Measurements from ENCODE around the gene PTTG1. TPM values are rescaled to one million over a fixed set of nuclear protein-coding genes. Genes with fewer than 3 reads are reported as not detected.

The PTTG1 gene
- total RNA-seq, 4 donors from 2014 or later: 2.5 to 13.9 (median 6.1) TPM

DNA sequence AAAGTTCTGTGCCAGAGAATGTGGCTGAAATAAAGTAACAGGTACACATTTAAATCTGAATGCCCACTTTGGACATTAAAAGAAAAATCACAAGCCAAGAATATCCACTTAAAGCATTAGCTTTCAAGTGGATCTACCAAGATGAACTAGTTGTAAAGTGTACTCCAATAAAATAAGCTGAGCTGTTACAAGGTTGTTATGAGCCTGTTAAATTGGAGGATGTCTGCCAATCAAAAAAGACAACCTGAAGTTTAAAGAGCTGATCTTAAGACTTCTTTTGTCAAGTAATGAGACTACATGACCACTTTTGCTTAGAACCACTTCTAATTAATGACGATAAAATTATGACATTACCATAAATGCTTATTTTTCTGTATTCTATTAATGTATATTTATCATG, 24.2 kb upstream of the PTTG1 start:
- TF ChIP-seq, protein P1, sequence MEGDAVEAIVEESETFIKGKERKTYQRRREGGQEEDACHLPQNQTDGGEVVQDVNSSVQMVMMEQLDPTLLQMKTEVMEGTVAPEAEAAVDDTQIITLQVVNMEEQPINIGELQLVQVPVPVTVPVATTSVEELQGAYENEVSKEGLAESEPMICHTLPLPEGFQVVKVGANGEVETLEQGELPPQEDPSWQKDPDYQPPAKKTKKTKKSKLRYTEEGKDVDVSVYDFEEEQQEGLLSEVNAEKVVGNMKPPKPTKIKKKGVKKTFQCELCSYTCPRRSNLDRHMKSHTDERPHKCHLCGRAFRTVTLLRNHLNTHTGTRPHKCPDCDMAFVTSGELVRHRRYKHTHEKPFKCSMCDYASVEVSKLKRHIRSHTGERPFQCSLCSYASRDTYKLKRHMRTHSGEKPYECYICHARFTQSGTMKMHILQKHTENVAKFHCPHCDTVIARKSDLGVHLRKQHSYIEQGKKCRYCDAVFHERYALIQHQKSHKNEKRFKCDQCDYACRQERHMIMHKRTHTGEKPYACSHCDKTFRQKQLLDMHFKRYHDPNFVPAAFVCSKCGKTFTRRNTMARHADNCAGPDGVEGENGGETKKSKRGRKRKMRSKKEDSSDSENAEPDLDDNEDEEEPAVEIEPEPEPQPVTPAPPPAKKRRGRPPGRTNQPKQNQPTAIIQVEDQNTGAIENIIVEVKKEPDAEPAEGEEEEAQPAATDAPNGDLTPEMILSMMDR (IDR thresholded peaks at IDR 0.05): no peak
- no peak for DNase-seq (ENCODE audit: low spot score)
- no peak for ATAC-seq (ENCODE audit: low FRiP score)

DNA sequence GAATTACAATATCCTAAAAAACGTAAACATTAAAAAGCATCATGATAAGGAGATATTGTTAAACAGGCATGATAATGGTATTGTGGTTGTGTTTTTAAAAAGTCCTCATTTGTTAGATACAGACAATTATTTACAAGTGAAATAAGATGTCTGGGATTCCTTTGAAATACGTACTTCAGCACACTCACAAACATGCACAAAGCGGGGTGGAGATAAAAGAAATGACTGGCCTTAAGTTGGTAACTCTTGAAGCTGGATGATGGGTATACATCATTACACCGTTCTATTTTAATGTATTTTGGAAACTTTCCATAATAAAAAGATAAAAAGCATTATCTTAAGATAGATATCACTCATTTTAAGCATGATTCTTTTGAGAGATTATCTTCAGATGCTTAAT, 22.8 kb upstream of the PTTG1 start:
- DNase-seq (ENCODE audit: low spot score) (no peak), ATAC-seq (ENCODE audit: low FRiP score) (no peak)
- TF ChIP-seq, protein P1 (IDR thresholded peaks at IDR 0.05): no peak

DNA sequence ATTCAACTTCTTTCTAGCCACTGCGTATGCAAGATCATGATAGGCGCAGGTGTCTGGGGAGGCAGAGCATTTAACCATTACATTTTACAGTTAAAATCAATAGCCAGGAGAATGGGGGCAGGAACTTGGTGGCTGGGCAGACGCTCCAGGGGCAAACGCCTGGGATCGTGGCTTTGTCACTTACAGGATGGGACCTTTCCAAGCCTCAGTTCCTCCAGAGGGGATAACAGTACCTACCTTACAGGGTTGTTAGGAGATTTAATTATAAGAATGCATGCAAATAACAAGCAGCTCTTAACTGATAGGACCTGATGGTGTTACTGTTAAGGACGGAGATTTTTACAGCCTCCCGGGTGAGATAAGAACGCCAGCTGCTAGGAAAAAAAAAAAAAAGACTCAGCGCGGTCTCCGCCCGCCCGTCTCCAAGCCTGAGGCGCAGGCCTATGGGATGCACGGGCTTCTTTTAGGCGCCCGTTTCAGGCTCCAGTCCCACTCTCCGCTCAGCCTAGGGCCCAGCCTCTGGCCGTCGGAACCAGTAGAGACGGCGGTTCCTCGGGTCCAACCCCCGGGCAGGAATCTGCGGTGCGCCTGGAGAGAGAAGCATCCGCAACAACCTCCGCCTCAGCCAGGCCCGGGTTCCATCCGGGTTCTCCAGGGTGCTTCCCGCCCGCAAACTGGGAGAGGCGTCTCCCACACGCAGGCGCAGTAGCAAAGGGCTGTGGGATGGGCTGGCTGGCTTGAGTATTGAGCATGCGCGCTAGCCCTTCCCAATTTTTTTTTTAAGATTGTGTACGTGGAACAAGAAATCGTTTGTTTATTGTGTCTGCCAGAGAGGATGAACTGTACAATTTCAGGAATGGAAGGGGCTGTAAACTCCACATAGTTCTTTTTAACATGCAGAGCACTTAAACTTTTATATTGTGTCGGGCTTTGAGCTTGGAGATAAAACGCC, 22.0 kb upstream of the PTTG1 start, which contains the start of gene FAM200C:
FAM200C (minus strand) TSS at position 653 of the 952 bp plus-strand sequence. CDS start 4,564 bp downstream, outside the sequence.
- TF ChIP-seq, protein P1 (IDR thresholded peaks at IDR 0.05): no peak
- DNase-seq (ENCODE audit: low spot score): peak; percentile 57
- ATAC-seq (ENCODE audit: low FRiP score): peak; percentile 98

DNA sequence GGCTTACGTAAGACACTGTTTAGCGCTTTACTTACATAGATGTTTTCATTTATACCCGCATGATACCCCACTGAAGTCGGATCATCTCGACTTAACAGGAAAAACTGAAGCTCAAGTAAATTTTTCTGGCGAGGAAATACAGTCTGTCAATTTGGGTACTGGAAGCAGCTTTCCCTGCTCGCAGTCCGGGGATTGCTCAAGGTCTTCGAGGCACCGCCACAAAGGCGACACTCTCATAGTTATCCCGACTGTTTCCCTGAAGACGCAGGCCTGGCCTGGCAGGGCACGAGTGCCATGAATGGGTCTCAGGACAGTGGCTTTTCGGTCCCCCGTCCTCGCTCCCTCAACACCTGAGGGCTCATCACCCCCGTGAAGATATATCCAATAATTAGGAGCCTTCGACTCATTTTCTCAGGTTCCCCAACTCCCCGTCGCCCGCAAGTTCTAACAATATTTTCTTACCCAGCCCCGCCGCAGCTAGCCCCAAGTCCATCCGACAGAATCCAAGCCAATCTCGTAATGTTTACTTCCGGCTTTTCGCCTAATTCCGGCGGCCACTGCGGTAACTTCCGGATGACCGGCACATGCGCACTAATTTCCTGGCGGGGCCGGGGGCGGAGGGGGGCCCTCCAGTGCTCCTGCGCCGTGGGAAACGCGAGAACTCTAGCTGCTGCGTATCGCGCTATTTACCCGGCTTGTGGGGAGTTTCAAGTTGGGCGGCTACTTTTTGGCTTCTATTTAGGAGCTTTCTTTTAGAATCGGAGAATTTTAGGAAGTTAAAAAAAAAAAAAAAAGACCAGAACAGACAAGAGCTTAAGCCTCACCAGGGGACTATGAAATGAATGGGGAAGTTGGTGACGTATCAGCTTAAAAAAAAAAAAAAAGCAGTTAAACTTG, 2.8 kb upstream of the PTTG1 start, which contains the start of gene SLU7:
SLU7 (minus strand) TSS at position 521 of the 897 bp plus-strand sequence. CDS start 3,787 bp downstream, outside the sequence.
- ATAC-seq (ENCODE audit: low FRiP score) (peak; percentile 88), DNase-seq (ENCODE audit: low spot score) (peak; percentile 83)
- TF ChIP-seq, protein P1 (IDR thresholded peaks at IDR 0.05): no peak

DNA sequence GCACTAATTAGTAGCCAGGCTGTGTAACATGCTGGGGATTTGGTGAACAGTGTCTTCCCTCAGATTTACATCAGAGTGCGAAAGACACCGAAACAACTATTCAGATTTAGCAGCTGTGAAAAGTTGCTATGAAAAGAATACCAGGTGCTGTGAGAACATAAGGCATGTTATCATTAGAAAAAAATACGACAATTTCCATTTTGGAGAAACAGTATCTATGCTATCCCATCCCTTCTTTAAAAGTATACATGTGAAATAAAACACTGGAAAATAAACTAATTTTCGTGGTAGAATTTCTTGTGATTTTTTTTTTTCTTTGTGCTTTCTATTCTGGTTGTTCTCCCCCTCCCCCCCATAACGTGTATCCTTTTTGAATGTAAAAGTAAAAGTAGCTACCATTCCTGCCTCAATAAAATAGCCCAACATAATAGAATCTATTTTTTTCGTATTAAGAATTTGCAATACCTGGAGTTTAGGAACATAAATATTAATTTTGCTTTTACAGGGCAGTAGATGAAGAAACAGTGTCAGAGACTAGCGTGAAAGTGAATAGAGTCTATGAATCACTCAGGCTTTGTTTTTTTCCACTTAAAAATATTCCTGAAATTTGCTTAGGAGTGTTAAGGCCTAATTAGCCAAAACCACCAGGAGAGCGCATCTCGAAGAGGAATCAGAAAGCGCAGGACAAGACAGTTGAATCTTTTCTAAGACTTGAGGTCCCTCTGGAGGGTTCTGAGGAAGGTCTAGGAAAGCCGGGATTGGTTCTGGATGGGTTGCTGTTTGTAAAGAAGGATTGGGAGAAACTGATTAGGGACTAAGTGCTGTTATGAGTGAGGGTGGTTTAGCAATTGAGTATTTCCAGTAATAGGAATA, 2.0 kb upstream of the PTTG1 start:
- DNase-seq (ENCODE audit: low spot score): no peak
- peak; percentile 4 for ATAC-seq (ENCODE audit: low FRiP score)
- TF ChIP-seq, protein P1 (IDR thresholded peaks at IDR 0.05): no peak

DNA sequence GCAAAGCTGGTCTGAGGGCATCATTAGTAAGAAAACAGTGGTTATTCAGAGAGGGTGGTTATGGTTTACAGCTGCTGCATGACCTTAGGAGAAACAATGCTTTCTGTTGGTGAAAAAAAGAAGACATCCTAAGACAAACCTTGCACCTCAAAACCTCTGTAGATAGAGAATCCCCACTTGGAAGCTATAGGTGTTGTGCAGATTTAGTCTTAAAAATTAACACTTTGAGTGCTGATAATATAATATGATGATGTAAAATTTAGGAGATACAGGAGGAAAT, 1.4 kb upstream of the PTTG1 start:
- DNase-seq (ENCODE audit: low spot score): no peak
- ATAC-seq (ENCODE audit: low FRiP score): no peak
- TF ChIP-seq, protein P1 (IDR thresholded peaks at IDR 0.05): no peak

Measured in omental fat pad (tissue), 4 donors.